OCI-LY1 (cell line): ENCODE data around the gene AFDN.

Source experiments
- H2AFZ ChIP-seq: fragments of 200-600 bp; sonication (generic), shearing (Covaris generic); 2 replicates; pipeline ENCODE4 v1.6.0; 2014; ENCODE audit warnings: antibody characterized with exemption, mild to moderate bottlenecking, low read length
- H3F3A ChIP-seq: fragments of 200-600 bp; sonication (generic), shearing (Covaris generic); 2 replicates; pipeline ENCODE4 v1.6.0; 2014; ENCODE audit warnings: mild to moderate bottlenecking, antibody characterized with exemption, low read length, moderate library complexity; ENCODE audit not compliant: insufficient read depth
- H3K27ac ChIP-seq: fragments of 200-600 bp; sonication (generic); 2 replicates; pipeline ENCODE4 v1.5.1; 2014; ENCODE audit warnings: low read length, mixed run types, mild to moderate bottlenecking, low read depth; ENCODE audit not compliant: poor library complexity, severe bottlenecking
- H3K27me3 ChIP-seq: fragments of 200-600 bp; sonication (generic); 2 replicates; pipeline ENCODE4 v1.6.0; 2014; ENCODE audit warnings: antibody characterized with exemption, mild to moderate bottlenecking, low read length, moderate library complexity; ENCODE audit not compliant: insufficient read depth
- H3K36me3 ChIP-seq: fragments of 200-600 bp; sonication (generic); 2 replicates; pipeline ENCODE4 v1.6.1; 2014; ENCODE audit warnings: mild to moderate bottlenecking, antibody characterized with exemption, low read length, moderate library complexity, mixed read lengths; ENCODE audit not compliant: insufficient read depth
- H3K4me1 ChIP-seq: fragments of 200-600 bp; sonication (generic); 2 replicates; pipeline ENCODE4 v1.5.1; 2014; ENCODE audit warnings: mild to moderate bottlenecking, low read length, moderate library complexity; ENCODE audit not compliant: insufficient read depth, severe bottlenecking
- H3K4me2 ChIP-seq: fragments of 200-600 bp; sonication (generic), shearing (Covaris generic); 2 replicates; pipeline ENCODE4 v1.6.1; 2014; ENCODE audit warnings: low read length
- H3K4me3 ChIP-seq: fragments of 200-600 bp; sonication (generic); 2 replicates; pipeline ENCODE4 v1.5.1; 2014; ENCODE audit warnings: low read length, low read depth, mild to moderate bottlenecking, mixed read lengths; ENCODE audit not compliant: poor library complexity, severe bottlenecking
- H3K79me2 ChIP-seq: fragments of 200-600 bp; shearing (Covaris generic); 2 replicates; pipeline ENCODE4 v1.6.1; 2016; ENCODE audit warnings: mixed run types, low read length, mixed read lengths; ENCODE audit not compliant: insufficient read depth
- H3K9ac ChIP-seq: fragments of 200-600 bp; sonication (generic), shearing (Covaris generic); 2 replicates; pipeline ENCODE4 v1.6.1; 2014; ENCODE audit warnings: mild to moderate bottlenecking, low read length, mixed read lengths
- H3K9me2 ChIP-seq: fragments of 200-600 bp; sonication (generic), shearing (Covaris generic); 2 replicates; pipeline ENCODE4 v1.6.1; 2014; ENCODE audit warnings: low read depth, mild to moderate bottlenecking, low read length, mixed read lengths
- H3K9me3 ChIP-seq: fragments of 200-600 bp; shearing (Covaris generic); 2 replicates; pipeline ENCODE4 v1.6.1; 2014; ENCODE audit warnings: low read length, mixed read lengths
- H4K20me1 ChIP-seq: fragments of 200-600 bp; sonication (generic), shearing (Covaris generic); 2 replicates; pipeline ENCODE4 v1.6.0; 2016; ENCODE audit warnings: mild to moderate bottlenecking, low read length; ENCODE audit not compliant: insufficient read depth
- EZH2 ChIP-seq: fragments of 200-600 bp; sonication (generic), shearing (Covaris generic); IDR thresholded peaks from 2 replicates; pipeline ENCODE4 v1.8.0; 2017; ENCODE audit warnings: borderline replicate concordance, mixed run types, mild to moderate bottlenecking, antibody characterized with exemption, low read length, moderate library complexity, mixed read lengths
- TF ChIP-seq, protein P1 (sequence below): fragments of 200-600 bp; sonication (generic), shearing (Covaris generic); IDR thresholded peaks from 2 replicates; pipeline ENCODE4 v1.5.1; 2017; ENCODE audit warnings: mild to moderate bottlenecking, antibody characterized with exemption, low read length, moderate library complexity, mixed read lengths

AFDN gene

GRCh38 chr6:167838207-167838748 is 11.6 kb downstream of the AFDN start:
- Histone ChIP-seq H3K9me2 (no peaks in the 10 kb centered on the region), H2AFZ (no peak overlapping the region), H3K9ac (no peak overlapping the region), H3K36me3 (no peaks in the 10 kb centered on the region), H3K4me3 (no peak overlapping the region), H3K4me2 (no peak overlapping the region), H3K9me3 (no peaks in the 10 kb centered on the region), H3K27ac (no peak overlapping the region), H3K4me1 (no peaks in the 10 kb centered on the region), H3K79me2 (no peaks in the 10 kb centered on the region), H3K27me3 (no peaks in the 10 kb centered on the region), H3F3A (no peaks in the 10 kb centered on the region), H4K20me1 (no peaks in the 10 kb centered on the region)
- no peak for TF ChIP-seq EZH2
- TF ChIP-seq, protein P1, sequence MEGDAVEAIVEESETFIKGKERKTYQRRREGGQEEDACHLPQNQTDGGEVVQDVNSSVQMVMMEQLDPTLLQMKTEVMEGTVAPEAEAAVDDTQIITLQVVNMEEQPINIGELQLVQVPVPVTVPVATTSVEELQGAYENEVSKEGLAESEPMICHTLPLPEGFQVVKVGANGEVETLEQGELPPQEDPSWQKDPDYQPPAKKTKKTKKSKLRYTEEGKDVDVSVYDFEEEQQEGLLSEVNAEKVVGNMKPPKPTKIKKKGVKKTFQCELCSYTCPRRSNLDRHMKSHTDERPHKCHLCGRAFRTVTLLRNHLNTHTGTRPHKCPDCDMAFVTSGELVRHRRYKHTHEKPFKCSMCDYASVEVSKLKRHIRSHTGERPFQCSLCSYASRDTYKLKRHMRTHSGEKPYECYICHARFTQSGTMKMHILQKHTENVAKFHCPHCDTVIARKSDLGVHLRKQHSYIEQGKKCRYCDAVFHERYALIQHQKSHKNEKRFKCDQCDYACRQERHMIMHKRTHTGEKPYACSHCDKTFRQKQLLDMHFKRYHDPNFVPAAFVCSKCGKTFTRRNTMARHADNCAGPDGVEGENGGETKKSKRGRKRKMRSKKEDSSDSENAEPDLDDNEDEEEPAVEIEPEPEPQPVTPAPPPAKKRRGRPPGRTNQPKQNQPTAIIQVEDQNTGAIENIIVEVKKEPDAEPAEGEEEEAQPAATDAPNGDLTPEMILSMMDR = no peak

DNA sequence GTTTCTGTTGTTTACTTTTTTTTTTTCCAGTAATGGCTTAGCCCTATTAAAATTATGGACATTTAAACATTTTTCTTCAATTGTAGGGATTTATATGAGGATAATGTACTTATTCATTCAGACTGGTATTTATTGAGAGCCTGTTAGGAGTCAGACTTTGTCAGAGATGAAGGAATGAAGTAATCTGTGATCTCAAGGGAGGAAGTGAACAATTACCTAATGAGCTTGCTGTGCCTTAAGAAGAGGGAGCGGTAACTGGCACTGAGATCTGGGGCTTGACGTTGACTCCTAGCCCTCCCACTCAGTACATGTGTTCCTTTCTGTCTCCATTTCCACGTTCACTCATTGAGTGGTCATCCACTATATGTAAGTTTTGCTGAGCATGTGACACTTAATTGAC is 12.6 kb downstream of the AFDN start:
- H3K36me3 ChIP-seq = no peaks in the 10 kb centered on the region
- H3K79me2 ChIP-seq = no peaks in the 10 kb centered on the region
- H3K4me3 ChIP-seq = no peak overlapping the region
- H4K20me1 ChIP-seq = no peaks in the 10 kb centered on the region
- no peak overlapping the region for H3K4me2 ChIP-seq
- no peaks in the 10 kb centered on the region for H3K9me2 ChIP-seq
- H3K9ac ChIP-seq = no peak overlapping the region
- H3K9me3 ChIP-seq = no peaks in the 10 kb centered on the region
- no peaks in the 10 kb centered on the region for H3F3A ChIP-seq
- no peak overlapping the region for H3K27ac ChIP-seq
- H3K27me3 ChIP-seq = no peaks in the 10 kb centered on the region
- no peaks in the 10 kb centered on the region for H3K4me1 ChIP-seq
- no peak overlapping the region for H2AFZ ChIP-seq
- TF ChIP-seq EZH2 = no peak
- TF ChIP-seq, protein P1 = no peak

DNA sequence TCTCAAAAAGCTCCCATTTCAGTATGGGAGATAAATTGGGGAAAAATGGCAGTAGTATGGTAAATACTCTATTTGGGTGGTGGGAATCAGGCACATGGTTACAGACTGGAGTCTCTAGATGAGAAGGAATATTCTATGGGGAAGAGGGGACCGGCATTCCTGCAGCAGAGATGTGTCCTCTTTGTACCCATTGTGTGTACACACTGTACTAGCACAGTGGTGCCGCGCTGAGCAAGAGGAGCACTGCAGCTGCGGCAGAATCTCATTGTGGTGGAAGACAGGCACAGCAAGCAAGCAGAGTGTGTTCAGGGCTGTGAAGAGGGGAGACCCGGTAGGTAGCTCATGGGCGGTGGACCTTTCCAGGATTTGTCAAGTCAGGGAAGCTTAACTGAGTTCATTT is 13.0 kb downstream of the AFDN start:
- H3K4me1 ChIP-seq = no peaks in the 10 kb centered on the region
- H3K9ac ChIP-seq = no peak overlapping the region
- no peaks in the 10 kb centered on the region for H3K27me3 ChIP-seq
- H3F3A ChIP-seq = no peaks in the 10 kb centered on the region
- no peaks in the 10 kb centered on the region for H3K9me3 ChIP-seq
- H3K4me3 ChIP-seq = no peak overlapping the region
- no peak overlapping the region for H3K4me2 ChIP-seq
- H3K36me3 ChIP-seq = no peaks in the 10 kb centered on the region
- H3K9me2 ChIP-seq = no peaks in the 10 kb centered on the region
- no peak overlapping the region for H3K27ac ChIP-seq
- no peaks in the 10 kb centered on the region for H3K79me2 ChIP-seq
- H2AFZ ChIP-seq = no peak overlapping the region
- H4K20me1 ChIP-seq = no peaks in the 10 kb centered on the region
- TF ChIP-seq EZH2 = no peak
- TF ChIP-seq, protein P1 = no peak
